Peyer's patch (tissue), 4 donors: ENCODE measurements around the gene FSIP1. TPM values are rescaled to one million over a fixed set of nuclear protein-coding genes. Genes with fewer than 3 reads are reported as not detected.

ENCODE experiments used
- DNase-seq, 3 donors: peaks; one replicate each; pipeline ENCODE4 v3.0.0-alpha.2; 2017 to 2019
- H3K27ac ChIP-seq, 4 donors: fragments of 200-600 bp; sonication (generic); one replicate each; pipeline ENCODE4 v1.5.1; 2016 to 2019
- H3K27me3 ChIP-seq, 2 donors: fragments of 200-600 bp; sonication (generic); one replicate each; pipeline ENCODE4 v1.5.1; 2019
- H3K36me3 ChIP-seq, 3 donors: fragments of 200-600 bp; sonication (generic); one replicate each; pipeline ENCODE4 v1.5.1; 2016 to 2019
- H3K4me1 ChIP-seq, 4 donors: fragments of 200-600 bp; sonication (generic); one replicate each; pipeline ENCODE4 v1.5.1; 2016 to 2019
- H3K4me3 ChIP-seq, 4 donors: fragments of 200-600 bp; sonication (generic); 1 replicate in 3 of 4; 2 replicates in 1 of 4; pipeline ENCODE4 v1.5.1; 2016 to 2019; ENCODE audit warnings: mild to moderate bottlenecking in 1 of 4
- H3K9me3 ChIP-seq, 4 donors: fragments of 200-600 bp; sonication (generic); one replicate each; pipeline ENCODE4 v1.5.1; 2016 to 2019; ENCODE audit warnings: mild to moderate bottlenecking in 1 of 4
- POLR2A ChIP-seq, 2 donors: fragments of 450-650 bp; IDR thresholded peaks; one replicate each; pipeline ENCODE4 v1.5.1; 2017; ENCODE audit warnings: antibody characterized with exemption in 2 of 2, mild to moderate bottlenecking in 2 of 2, moderate library complexity in 2 of 2
- total RNA-seq, 4 donors: library from RNA; depleted of rRNA; stranded (reverse); fragments of >200 nt; gene quantifications; one replicate each; pipeline ENCODE4 v1.1.0, GENCODE V29; 2016
- TF ChIP-seq, protein P1 (sequence below), 6 experiments: fragments of 450-650 bp in 4 of 6; fragments of 200-600 bp in 2 of 6; sonication (generic) in 1 of 6; IDR thresholded peaks; one replicate each; pipeline ENCODE4 v1.5.1; 2017 to 2019; ENCODE audit warnings: antibody characterized with exemption in 6 of 6, mild to moderate bottlenecking in 3 of 6, moderate library complexity in 1 of 6

FSIP1 gene
- total RNA-seq, 4 donors from 2014 or later, result not detected

DNA sequence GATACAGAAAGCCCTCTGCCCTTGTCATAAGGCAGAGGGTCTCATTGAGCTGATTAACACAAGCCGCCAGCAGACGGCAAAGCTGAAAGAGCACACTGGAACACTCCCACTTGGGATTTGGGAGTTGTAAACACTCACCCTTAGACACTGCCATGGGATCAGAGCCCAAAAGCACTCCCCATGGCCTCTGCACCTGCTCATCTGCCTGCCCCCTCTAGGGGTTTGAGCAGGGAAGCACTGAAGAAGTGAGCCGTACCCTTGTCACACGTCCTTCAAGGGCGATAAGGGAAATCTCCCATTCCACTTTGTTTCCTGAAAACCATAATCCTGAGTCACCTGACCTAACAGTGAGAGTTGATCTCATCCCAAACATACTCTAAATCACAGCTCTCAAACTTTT, 14.7 kb downstream of the FSIP1 start:
- Histone ChIP-seq H3K27ac (no peak overlapping the region), H3K9me3 (no peaks in the 10 kb centered on the region), H3K4me3 (no peak overlapping the region), H3K27me3 (no peaks in the 10 kb centered on the region), H3K4me1 (no peaks in the 10 kb centered on the region), H3K36me3 (no peaks in the 10 kb centered on the region)
- TF ChIP-seq, protein P1, sequence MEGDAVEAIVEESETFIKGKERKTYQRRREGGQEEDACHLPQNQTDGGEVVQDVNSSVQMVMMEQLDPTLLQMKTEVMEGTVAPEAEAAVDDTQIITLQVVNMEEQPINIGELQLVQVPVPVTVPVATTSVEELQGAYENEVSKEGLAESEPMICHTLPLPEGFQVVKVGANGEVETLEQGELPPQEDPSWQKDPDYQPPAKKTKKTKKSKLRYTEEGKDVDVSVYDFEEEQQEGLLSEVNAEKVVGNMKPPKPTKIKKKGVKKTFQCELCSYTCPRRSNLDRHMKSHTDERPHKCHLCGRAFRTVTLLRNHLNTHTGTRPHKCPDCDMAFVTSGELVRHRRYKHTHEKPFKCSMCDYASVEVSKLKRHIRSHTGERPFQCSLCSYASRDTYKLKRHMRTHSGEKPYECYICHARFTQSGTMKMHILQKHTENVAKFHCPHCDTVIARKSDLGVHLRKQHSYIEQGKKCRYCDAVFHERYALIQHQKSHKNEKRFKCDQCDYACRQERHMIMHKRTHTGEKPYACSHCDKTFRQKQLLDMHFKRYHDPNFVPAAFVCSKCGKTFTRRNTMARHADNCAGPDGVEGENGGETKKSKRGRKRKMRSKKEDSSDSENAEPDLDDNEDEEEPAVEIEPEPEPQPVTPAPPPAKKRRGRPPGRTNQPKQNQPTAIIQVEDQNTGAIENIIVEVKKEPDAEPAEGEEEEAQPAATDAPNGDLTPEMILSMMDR (IDR thresholded peaks at IDR 0.05), result no peak
- TF ChIP-seq POLR2A (IDR thresholded peaks at IDR 0.05), result no peak
- DNase-seq, result no peak

DNA sequence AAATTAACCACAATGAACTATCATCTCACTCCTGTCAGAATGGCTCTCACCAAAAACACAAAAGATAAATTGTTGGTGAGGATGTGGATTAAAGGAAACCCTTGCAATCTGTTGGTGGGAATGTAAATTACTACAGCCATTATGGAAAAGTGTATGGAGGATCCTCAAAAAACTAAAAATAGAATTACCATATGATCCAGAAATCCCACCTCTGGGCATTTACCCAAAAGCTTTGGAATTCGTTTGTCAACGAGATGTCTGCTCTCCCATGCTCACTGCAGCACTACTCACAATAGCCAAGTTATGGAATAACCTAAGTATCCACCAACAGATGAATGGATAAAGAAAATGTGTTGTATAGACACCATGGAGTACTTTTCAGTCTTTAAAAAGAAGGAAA, 21.6 kb downstream of the FSIP1 start:
- Histone ChIP-seq H3K27me3 (no peaks in the 10 kb centered on the region), H3K9me3 (no peaks in the 10 kb centered on the region), H3K4me1 (no peaks in the 10 kb centered on the region), H3K27ac (no peak overlapping the region), H3K4me3 (no peak overlapping the region), H3K36me3 (no peaks in the 10 kb centered on the region)
- no peak for DNase-seq
- TF ChIP-seq POLR2A (IDR thresholded peaks at IDR 0.05), result no peak
- TF ChIP-seq, protein P1 (IDR thresholded peaks at IDR 0.05), result no peak

DNA sequence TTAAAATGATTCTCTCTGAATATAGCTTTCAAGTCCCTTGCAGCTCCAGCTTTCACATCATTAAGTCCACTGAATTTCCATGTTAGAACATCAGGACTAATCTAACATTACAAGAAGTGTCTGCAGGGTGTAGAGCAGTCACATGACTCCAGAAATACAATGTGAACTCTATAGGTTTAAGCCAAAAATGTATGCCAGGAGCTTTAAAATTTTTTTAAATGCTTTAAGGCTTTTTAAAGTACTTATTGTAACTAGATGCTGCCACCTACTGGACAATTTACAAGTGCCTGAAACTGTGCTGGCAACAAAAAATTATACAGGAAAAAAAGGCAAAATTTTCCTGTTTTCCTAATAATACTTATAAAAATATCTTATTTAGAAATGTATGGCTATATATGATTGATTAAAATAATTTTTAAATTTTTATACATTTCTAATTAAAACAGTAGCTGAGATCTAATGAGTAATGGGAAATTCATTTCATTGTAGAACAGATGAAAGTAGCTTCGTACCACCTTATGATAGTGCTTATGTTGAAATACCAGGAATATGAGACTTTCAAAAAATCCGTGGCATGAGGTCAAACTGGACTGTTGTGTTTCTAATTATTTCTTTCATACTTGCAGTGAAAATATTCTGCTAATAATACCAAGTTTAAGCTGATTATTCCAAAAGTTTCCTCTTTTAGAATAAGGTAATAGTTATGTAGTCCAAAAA, 25.7 kb downstream of the FSIP1 start:
- H3K4me1 ChIP-seq, result no peaks in the 10 kb centered on the region
- no peaks in the 10 kb centered on the region for H3K27me3 ChIP-seq
- H3K27ac ChIP-seq, result no peak overlapping the region
- no peak overlapping the region for H3K4me3 ChIP-seq
- no peaks in the 10 kb centered on the region for H3K9me3 ChIP-seq
- TF ChIP-seq POLR2A (IDR thresholded peaks at IDR 0.05), result no peak
- TF ChIP-seq, protein P1 (IDR thresholded peaks at IDR 0.05), result peak; percentile 62 to 82 (median 70)
- no peaks in the 10 kb centered on the region for H3K36me3 ChIP-seq
- no peak for DNase-seq

DNA sequence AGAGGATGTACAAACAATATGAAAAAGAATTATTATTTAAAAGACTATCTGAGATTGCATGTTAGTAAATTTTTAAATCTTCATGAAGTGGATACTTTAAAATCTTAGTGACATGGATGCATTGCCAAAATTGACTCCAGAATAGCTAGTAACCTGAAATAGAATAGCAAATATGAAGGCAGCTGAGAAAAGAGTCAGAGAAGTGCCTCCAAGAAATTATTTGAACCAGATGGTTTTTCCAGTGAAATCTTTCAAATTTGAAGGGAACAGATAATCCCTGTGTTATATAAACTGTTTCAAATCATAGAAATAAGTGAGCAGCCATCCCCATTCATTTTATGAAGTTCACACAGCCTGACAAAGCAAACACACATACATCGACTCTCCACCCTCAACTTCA, 29.6 kb downstream of the FSIP1 start:
- Histone ChIP-seq H3K4me3 (no peak overlapping the region), H3K27ac (no peak overlapping the region), H3K36me3 (no peaks in the 10 kb centered on the region), H3K27me3 (no peaks in the 10 kb centered on the region), H3K9me3 (no peaks in the 10 kb centered on the region), H3K4me1 (peaks cover 0 to 3% (median 0%) of the 10 kb centered on the region in 4 donors)
- no peak for DNase-seq
- TF ChIP-seq, protein P1 (IDR thresholded peaks at IDR 0.05), result no peak
- TF ChIP-seq POLR2A (IDR thresholded peaks at IDR 0.05), result no peak

DNA sequence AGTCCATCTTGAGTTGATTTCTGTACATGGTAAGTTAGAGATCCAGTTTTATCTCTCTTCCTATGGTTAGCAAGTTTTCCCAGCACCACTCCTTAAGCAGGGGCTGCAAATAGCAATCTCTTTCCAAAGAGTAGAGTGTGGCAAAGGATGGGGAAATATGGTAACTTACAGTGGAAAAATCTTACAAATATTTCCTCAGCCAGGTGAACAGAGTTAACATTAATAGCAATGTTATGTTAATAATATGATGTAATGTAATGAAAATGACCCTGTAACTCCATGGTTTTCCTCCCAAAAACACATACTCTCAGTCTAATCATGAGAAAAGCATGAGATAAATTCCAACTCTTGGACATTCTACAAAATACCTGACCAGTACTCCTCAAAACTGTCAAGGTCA, 30.4 kb downstream of the FSIP1 start:
- Histone ChIP-seq H3K36me3 (no peaks in the 10 kb centered on the region), H3K9me3 (no peaks in the 10 kb centered on the region), H3K4me1 (peaks cover 0 to 3% (median 0%) of the 10 kb centered on the region in 4 donors), H3K27ac (no peak overlapping the region), H3K4me3 (no peak overlapping the region), H3K27me3 (no peaks in the 10 kb centered on the region)
- no peak for TF ChIP-seq POLR2A (IDR thresholded peaks at IDR 0.05)
- TF ChIP-seq, protein P1 (IDR thresholded peaks at IDR 0.05), result no peak
- DNase-seq, result no peak
